ENCODE results near the gene ABTB1. TPM values are rescaled to one million over a fixed set of nuclear protein-coding genes. Genes with fewer than 3 reads are reported as not detected.

The ABTB1 gene
- total RNA-seq (2014; rRNA removed; shearing (Covaris generic)): 4.4 and 9.1 TPM in 2 replicates
- total RNA-seq (2022): 14.0 and 14.5 TPM in 2 replicates
- percentile 38 among the genes with signal in this experiment for Bru-seq, nascent RNA
- BruChase-seq, experiment 1, labeled RNA remaining after a 6-hour chase: percentile 33 among the genes with signal in this experiment
- BruChase-seq, experiment 2, labeled RNA remaining after a 2-hour chase: percentile 41 among the genes with signal in this experiment
- long read RNA-seq, partial matches to known transcripts: 2 of 15 reads
- long read RNA-seq, other reads (novel, unspliced or antisense): 7 of 15 reads

- intact Hi-C loops (cut with micrococcal nuclease; ENCODE audit: unreplicated experiment): loop anchor here (2.0 to 5.0 kb wide), 3 partner anchors 64 to 95 kb away; partner anchors contain the start of gene MCM2
- Histone ChIP-seq H3K4me2 (ENCODE audit: low read length) (peak within 1 kb of the TSS; percentile 95), H3K27ac (ENCODE audit: low read depth, low read length, poor library complexity, severe bottlenecking) (peak within 1 kb of the TSS; percentile 51), H3K4me3 (ENCODE audit: low read depth, low read length, poor library complexity, severe bottlenecking) (peak within 1 kb of the TSS; percentile 90), H3K4me1 (ENCODE audit: insufficient read depth, low read length, poor library complexity, severe bottlenecking) (peaks cover 24% of the 10 kb centered on the region), H3K79me2 (ENCODE audit: insufficient read depth, low read depth, low read length) (no peaks in the 10 kb centered on the region), H4K20me1 (ENCODE audit: insufficient read depth, low read length) (no peaks in the 10 kb centered on the region), H3K9me2 (ENCODE audit: insufficient read depth, low read length) (no peaks in the 10 kb centered on the region), H3K9me3 (ENCODE audit: low read length) (no peaks in the 10 kb centered on the region), H2AFZ (ENCODE audit: low read length) (peak within 1 kb of the TSS; percentile 90), H3K36me3 (ENCODE audit: insufficient read depth, low read length) (no peaks in the 10 kb centered on the region)
- CTCF ChIA-PET (ENCODE audit: unreplicated experiment): no interaction called here
- BruUV-seq (replicated peaks): TSS peak; percentile 90
- TF ChIP-seq EZH2phosphoT487 (IDR thresholded peaks at IDR 0.05; ENCODE audit: borderline replicate concordance, low read depth, low read length): no peak
- TF ChIP-seq CTCF (conservative IDR thresholded peaks at IDR 0.05; ENCODE audit: low read length): no peak; the same call in 1 of the 2 replicates
- DNase-seq (ENCODE audit: low spot score): peak; percentile 90
- POLR2A ChIA-PET: interaction anchor here (1.2 kb wide), 1 partner anchor 75 kb away, joined by 5 read pairs; the partner anchor contains the start of gene MCM2
Observed at GRCh38 chr3:127672429-127673190, at the start of gene ABTB1. ABTB1 (plus strand) TSS chr3:127672952; CDS start chr3:127673026, 74 bp downstream.

- POLR2A ChIA-PET: no interaction called here
Observed at GRCh38 chr3:127624063-127624462, 48.7 kb upstream of the ABTB1 start.

More at GRCh38 chr3:127624063-127624462, 48.7 kb upstream of the ABTB1 start:
- H4K20me1 ChIP-seq (ENCODE audit: insufficient read depth, low read length): no peaks in the 10 kb centered on the region
- TF ChIP-seq CTCF (conservative IDR thresholded peaks at IDR 0.05; ENCODE audit: low read length) (no peak), EZH2phosphoT487 (IDR thresholded peaks at IDR 0.05; ENCODE audit: borderline replicate concordance, low read depth, low read length) (no peak)
- H3K9me2 ChIP-seq (ENCODE audit: insufficient read depth, low read length): no peaks in the 10 kb centered on the region
- H3K79me2 ChIP-seq (ENCODE audit: insufficient read depth, low read depth, low read length): no peaks in the 10 kb centered on the region
- H2AFZ ChIP-seq (ENCODE audit: low read length): no peak overlapping the region
- H3K4me1 ChIP-seq (ENCODE audit: insufficient read depth, low read length, poor library complexity, severe bottlenecking): no peaks in the 10 kb centered on the region
- CTCF ChIA-PET (ENCODE audit: unreplicated experiment): no interaction called here
- intact Hi-C loops (cut with micrococcal nuclease; ENCODE audit: unreplicated experiment): no loop called here
- no peaks in the 10 kb centered on the region for H3K9me3 ChIP-seq (ENCODE audit: low read length)
- peaks cover 39% of the 10 kb centered on the region for H3K36me3 ChIP-seq (ENCODE audit: insufficient read depth, low read length)
- no peak overlapping the region for H3K27ac ChIP-seq (ENCODE audit: low read depth, low read length, poor library complexity, severe bottlenecking)
- DNase-seq (ENCODE audit: low spot score): no peak
- no peak overlapping the region for H3K4me2 ChIP-seq (ENCODE audit: low read length)
- no TSS peak for BruUV-seq (replicated peaks)
- H3K4me3 ChIP-seq (ENCODE audit: low read depth, low read length, poor library complexity, severe bottlenecking): no peak overlapping the region

Data from OCI-LY7 (cell line).